Retinal pigment epithelial cell (primary cell): ENCODE data around the gene RPS19BP1.

Experiments used
- DNase-seq: peaks from one replicate; pipeline ENCODE4 v3.0.0-alpha.2; 2010; ENCODE audit warnings: low read depth
- H3K4me3 ChIP-seq: 2 replicates; pipeline ENCODE4 v1.5.1; 2011; ENCODE audit warnings: mild to moderate bottlenecking, low read length, control low read depth, moderate library complexity
- TF ChIP-seq, protein P1 (sequence below): conservative IDR thresholded peaks from 2 replicates; pipeline ENCODE4 v1.5.1; 2011; ENCODE audit warnings: low read depth, low read length, control low read depth, inconsistent platforms

The RPS19BP1 gene

DNA sequence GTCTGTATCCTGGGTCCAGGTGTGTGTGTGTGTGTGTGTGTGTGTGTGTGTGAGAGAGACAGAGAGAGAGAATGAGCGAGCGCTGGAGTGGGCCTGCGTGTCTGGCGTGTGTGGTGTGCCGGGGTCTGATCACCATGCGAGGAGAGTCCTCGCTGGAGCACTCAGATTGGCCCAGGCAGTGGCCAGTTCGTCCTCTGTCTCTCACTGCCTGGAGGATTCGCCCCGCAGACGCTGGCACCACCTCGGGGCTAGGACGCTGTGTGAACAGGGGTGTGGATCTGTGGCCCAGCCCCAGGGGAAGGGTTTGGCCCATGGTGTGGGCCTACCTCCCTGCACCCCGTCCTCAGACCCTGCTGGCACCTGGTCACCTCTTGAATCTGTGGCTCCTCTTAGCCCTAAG, 26.4 kb upstream of the RPS19BP1 start:
- DNase-seq, result no peak
- H3K4me3 ChIP-seq, result no peak overlapping the region
- TF ChIP-seq, protein P1, sequence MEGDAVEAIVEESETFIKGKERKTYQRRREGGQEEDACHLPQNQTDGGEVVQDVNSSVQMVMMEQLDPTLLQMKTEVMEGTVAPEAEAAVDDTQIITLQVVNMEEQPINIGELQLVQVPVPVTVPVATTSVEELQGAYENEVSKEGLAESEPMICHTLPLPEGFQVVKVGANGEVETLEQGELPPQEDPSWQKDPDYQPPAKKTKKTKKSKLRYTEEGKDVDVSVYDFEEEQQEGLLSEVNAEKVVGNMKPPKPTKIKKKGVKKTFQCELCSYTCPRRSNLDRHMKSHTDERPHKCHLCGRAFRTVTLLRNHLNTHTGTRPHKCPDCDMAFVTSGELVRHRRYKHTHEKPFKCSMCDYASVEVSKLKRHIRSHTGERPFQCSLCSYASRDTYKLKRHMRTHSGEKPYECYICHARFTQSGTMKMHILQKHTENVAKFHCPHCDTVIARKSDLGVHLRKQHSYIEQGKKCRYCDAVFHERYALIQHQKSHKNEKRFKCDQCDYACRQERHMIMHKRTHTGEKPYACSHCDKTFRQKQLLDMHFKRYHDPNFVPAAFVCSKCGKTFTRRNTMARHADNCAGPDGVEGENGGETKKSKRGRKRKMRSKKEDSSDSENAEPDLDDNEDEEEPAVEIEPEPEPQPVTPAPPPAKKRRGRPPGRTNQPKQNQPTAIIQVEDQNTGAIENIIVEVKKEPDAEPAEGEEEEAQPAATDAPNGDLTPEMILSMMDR, result no peak

DNA sequence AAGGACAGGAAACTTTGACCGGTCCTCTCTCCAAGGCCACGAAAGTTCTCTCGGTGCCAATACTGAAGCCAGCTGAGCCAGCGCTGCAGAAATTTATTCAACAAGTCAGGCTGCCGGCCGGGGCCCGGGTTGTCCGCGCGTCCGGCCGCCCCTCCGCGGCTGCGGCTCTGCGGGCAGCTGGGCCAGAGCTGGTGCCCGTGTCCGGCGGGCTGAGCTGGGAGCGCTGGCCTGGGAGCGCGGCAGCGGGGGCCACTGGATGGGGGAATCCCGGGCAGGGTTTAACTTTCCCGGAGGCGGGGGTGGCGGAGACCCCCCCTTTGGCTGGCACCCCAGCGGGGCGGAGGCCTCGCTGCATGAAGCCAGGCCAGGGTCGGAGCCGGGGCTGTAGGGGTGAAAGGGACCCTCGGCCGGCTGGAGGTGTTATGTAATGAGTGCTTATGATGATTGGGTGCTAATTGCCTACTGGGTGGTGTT, 25.7 kb upstream of the RPS19BP1 start:
- H3K4me3 ChIP-seq, result no peak overlapping the region
- DNase-seq, result no peak
- TF ChIP-seq, protein P1, result no peak

DNA sequence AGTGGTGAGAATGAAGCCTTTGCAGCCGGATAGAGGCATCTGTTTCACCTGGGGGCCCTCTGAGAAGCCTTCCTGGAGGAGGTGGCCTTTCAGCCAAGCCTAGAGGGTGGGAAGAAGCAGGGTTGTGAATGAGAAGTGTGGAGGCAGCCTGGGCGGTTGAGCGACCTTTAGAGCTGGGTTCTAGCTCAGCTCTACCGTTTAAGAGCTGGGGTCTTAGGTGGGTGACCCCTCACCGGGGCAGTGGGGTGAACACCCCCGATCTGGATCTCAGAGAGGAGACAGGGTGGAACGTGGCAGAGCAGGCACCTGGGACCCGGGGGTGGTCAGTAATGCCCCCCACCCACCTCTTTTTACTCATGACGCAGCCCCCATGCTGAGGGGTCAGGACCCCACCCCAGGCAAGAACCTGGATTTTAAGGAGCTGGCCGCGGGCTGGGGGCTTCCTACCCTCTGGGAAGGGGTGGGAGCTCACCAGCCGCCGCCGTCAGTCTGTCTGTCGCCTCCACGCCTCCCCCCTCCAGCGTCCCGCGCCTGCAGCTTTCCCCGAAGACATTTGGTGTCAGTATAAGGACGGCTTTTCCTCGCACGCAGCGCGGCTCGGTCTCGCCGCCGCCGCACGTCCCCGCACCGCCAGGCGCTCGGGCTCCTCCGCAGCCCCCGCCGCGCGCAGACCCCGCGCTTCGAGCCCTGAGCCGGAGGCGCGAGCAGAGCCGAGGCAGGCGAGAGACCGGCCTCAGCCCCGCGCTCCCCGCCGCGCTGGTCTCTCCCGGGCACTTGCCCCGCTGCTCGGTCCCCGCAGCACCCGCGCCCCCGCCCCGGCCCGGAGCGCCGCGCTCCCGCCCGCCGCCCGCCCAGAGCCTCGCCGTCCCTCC, 24.7 kb upstream of the RPS19BP1 start:
- DNase-seq, result no peak

DNA sequence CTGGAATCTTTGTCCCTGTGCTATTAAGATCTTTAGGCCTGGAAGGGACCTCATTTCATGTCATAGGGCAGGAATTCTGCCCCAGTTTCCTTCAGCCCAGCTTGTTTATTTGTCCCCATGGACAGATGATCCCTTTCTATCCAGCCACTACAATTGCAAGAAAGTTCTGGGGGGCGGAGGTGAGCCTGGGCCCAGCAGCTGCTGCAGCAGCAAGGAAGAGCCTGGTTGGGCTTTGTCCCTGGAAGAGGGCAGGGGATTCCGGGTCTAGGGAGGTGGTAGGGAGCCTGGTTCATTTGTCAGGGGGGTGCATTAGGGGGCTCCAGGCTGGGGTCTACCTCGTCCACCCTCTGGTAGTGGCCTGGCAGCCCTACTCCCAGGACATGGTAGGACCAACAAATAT, 21.6 kb upstream of the RPS19BP1 start:
- TF ChIP-seq, protein P1, result no peak
- no peak overlapping the region for H3K4me3 ChIP-seq
- DNase-seq, result no peak

More for the DNA sequence above, 24.7 kb upstream of the RPS19BP1 start:
- H3K4me3 ChIP-seq, result no peak overlapping the region
- TF ChIP-seq, protein P1, result peak; percentile 10

DNA sequence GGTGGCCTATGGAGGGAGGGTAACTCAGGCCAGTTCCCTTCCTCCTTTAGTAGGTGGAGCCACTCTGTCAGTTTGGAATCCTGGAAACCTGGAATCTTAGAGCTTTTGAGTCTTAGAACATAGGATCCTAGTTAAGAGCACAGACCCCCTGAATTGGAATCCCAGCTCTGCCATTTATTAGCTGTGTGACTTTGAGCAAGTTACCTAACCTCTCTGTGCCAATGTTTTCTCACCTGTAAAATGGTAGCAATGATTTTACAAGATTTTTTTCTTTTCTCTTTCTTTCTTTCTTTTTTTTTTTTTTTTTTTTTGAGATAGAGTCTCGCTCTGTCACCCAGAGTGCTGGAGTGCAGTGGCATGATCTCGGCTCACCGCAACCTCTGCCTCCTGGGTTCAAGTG, 20.9 kb upstream of the RPS19BP1 start:
- TF ChIP-seq, protein P1, result no peak
- DNase-seq, result no peak
- H3K4me3 ChIP-seq, result no peak overlapping the region

DNA sequence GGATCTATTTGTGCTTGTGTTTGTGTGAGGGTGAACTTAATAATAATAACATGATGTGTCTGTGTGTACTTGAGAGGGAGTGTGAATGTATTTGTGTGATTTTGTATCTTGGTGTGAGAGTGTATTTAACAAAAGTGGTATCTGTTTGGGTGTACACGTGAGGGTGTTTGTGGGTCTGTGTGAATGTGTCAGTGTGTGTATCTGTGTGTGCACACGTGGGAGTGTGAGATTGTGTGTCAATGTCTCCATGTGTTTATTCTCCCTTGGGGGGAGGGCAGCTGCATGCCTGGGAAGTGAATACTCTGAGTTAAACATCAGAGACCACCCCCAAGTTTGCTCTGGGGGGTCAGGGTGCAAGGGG, 15.0 kb upstream of the RPS19BP1 start:
- TF ChIP-seq, protein P1, result no peak
- DNase-seq, result no peak
- H3K4me3 ChIP-seq, result no peak overlapping the region
